Sigmoid colon (tissue), 4 donors: ENCODE measurements around the gene C19orf67.

Experiments used
- CTCF ChIP-seq, 4 experiments: fragments of 450-650 bp in 3 of 4; fragments of 200-600 bp in 1 of 4; IDR thresholded peaks; one replicate each; pipeline ENCODE4 v1.5.1; 2016 to 2019; ENCODE audit warnings: antibody characterized with exemption in 4 of 4, mild to moderate bottlenecking in 3 of 4, moderate library complexity in 2 of 4
- POLR2A ChIP-seq, 2 donors: fragments of 450-650 bp; IDR thresholded peaks; one replicate each; pipeline ENCODE4 v1.6.1; 2016; ENCODE audit warnings: antibody characterized with exemption in 2 of 2, mild to moderate bottlenecking in 2 of 2, moderate library complexity in 2 of 2
- POLR2AphosphoS5 ChIP-seq, 4 donors: sonication (generic); formaldehyde crosslinking; IDR thresholded peaks; one replicate each; pipeline ENCODE4 v1.6.1; 2017; ENCODE audit warnings: antibody characterized with exemption in 4 of 4

- no peak for TF ChIP-seq CTCF (IDR thresholded peaks at IDR 0.05)
- no peak for TF ChIP-seq POLR2A (IDR thresholded peaks at IDR 0.05)
- no peak for TF ChIP-seq POLR2AphosphoS5 (IDR thresholded peaks at IDR 0.05)
Measured at GRCh38 chr19:14056069-14056666, 29.4 kb downstream of the C19orf67 start.
